Loucy (cell line): Measurements from ENCODE around the gene PDE10A.

Experiments
- CTCF ChIP-seq: fragments of 200-600 bp; sonication (generic); conservative IDR thresholded peaks from 2 replicates; pipeline ENCODE4 v1.5.1; 2014; ENCODE audit warnings: mild to moderate bottlenecking, antibody characterized with exemption, low read length
- EZH2phosphoT487 ChIP-seq: fragments of 200-600 bp; IDR thresholded peaks from 2 replicates; pipeline ENCODE4 v1.6.1; 2018; ENCODE audit warnings: antibody characterized with exemption, mild to moderate bottlenecking, moderate library complexity, borderline replicate concordance

GRCh38 chr6:165707067-165707853 lies 44.2 kb upstream of the PDE10A start:
- TF ChIP-seq CTCF (no peak), EZH2phosphoT487 (no peak)
